HL-60 (cell line): ENCODE measurements around the gene TEKT3.

Source experiments
- CTCF ChIP-seq: IDR thresholded peaks from one replicate; pipeline ENCODE4 v1.5.1; 2011; ENCODE audit warnings: low read length, control low read depth, inconsistent platforms; ENCODE audit not compliant: insufficient read depth
- GABPA ChIP-seq: IDR thresholded peaks from 2 replicates; pipeline ENCODE4 v1.6.1; 2012; ENCODE audit warnings: low read depth
- POLR2AphosphoS5 ChIP-seq: IDR thresholded peaks from 2 replicates; pipeline ENCODE4 v1.6.1; 2012; ENCODE audit warnings: low read depth
- SPI1 ChIP-seq: IDR thresholded peaks from 2 replicates; pipeline ENCODE4 v1.6.1; 2012; ENCODE audit warnings: low read depth, mild to moderate bottlenecking, borderline replicate concordance

DNA sequence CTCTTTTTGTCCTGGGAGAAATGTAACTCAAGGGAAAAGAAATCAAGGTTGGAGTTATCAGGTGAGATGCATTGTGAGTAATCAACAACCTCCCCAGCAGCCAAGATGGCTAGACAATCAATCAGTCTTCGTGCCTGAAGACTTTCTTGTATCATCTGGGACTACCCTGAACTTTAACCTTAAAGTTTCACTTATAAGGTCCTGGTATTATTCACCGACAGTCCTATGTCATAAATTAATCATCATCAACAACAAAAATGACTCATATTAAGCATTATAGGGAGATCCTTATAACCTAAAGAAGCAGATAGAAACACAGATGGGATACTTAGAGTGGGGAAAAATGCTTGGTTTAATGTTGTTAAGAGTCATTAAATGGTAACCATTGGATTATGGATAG is 7.7 kb upstream of the TEKT3 start:
- no peak for TF ChIP-seq CTCF
- TF ChIP-seq SPI1, result no peak
- no peak for TF ChIP-seq POLR2AphosphoS5
- TF ChIP-seq GABPA, result no peak
